Activated naive CD8-positive, alpha-beta T cell treated with anti-CD3 and anti-CD28 coated beads, Interleukin-2, amount 10 ng/mL, durations not matched to agents 7 days and 5 days (primary cell): ENCODE data around the gene ABHD4. TPM values are rescaled to one million over a fixed set of nuclear protein-coding genes. Genes with fewer than 3 reads are reported as not detected.
"Not testable (repeated sequence)": the region's sequence is repeated elsewhere in the genome, so short reads cannot be mapped to it uniquely, and the experiment has no call there.

ENCODE experiments used
- ATAC-seq: fragments of 150-1000 bp; cut with Tn5 transposase; one replicate; pipeline ENCODE4 v1.10.0; 2021; ENCODE audit warnings: low read depth, moderate library complexity
- POLR2A ChIA-PET: fragments of 350-600 bp; sonication (Branson Sonifier 250); formaldehyde crosslinking; loops from one replicate; lab custom pipeline; 2021; ENCODE audit warnings: antibody characterized with exemption; lab: Charles Lee
- DNase-seq: peaks from one replicate; pipeline ENCODE4 v3.0.0; 2021
- H3K27ac Mint-ChIP-seq: one replicate; pipeline ENCODE4 v1.8.0; 2022; ENCODE audit warnings: mild to moderate bottlenecking, mixed read lengths
- H3K27me3 Mint-ChIP-seq: one replicate; pipeline ENCODE4 v1.8.0; 2022; ENCODE audit warnings: mild to moderate bottlenecking, moderate library complexity, mixed read lengths
- H3K36me3 Mint-ChIP-seq: one replicate; pipeline ENCODE4 v1.8.0; 2021; ENCODE audit warnings: mild to moderate bottlenecking, mixed read lengths
- H3K4me1 Mint-ChIP-seq: one replicate; pipeline ENCODE4 v1.8.0; 2021; ENCODE audit warnings: mixed read lengths
- H3K4me3 Mint-ChIP-seq: one replicate; pipeline ENCODE4 v1.8.0; 2022; ENCODE audit warnings: mild to moderate bottlenecking, moderate library complexity, mixed read lengths
- H3K9me3 Mint-ChIP-seq: one replicate; pipeline ENCODE4 v1.8.0; 2021; ENCODE audit warnings: mixed read lengths
- total RNA-seq, 2 experiments: library from RNA; stranded (reverse); gene quantifications; one replicate each; pipeline ENCODE4 v1.2.3, GENCODE V29; 2021

Gene ABHD4
- total RNA-seq, 2 experiments from 2014 or later: 13.0 to 17.9 TPM

DNA sequence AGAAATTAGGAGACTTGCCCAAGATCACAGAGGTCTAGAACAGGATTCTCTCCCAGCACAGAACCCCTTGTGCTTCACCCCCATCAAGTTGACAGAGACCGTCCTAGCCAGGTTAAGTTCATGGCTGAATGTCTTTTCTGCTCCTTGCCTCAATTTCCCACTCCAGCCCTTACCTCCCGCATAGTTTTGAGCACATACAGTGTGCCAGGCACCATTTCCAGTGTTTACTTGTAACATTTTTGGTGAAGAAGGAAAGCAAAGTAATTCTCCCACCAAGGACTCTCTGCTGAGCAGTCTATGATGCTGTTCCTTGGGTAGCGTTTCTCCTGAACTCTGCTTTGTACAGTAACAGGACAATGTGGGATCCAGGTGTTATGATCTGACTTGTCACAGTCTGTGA lies 1.2 kb downstream of the ABHD4 start:
- peak overlapping the region; percentile 39 for H3K27ac Mint-ChIP-seq
- H3K4me1 Mint-ChIP-seq: peaks cover 30% of the 10 kb centered on the region
- POLR2A ChIA-PET: interaction anchor here (0.7 to 4.4 kb wide), 4 partner anchors 10 to 167 kb away, joined by 4 to 83 read pairs (median 6); partner anchors contain the start of genes DAD1 and OXA1L
- no peaks in the 10 kb centered on the region for H3K27me3 Mint-ChIP-seq
- peaks cover 18% of the 10 kb centered on the region for H3K36me3 Mint-ChIP-seq
- peak overlapping the region; percentile 91 for H3K4me3 Mint-ChIP-seq
- DNase-seq: no peak
- no peaks in the 10 kb centered on the region for H3K9me3 Mint-ChIP-seq
- no peak for ATAC-seq

DNA sequence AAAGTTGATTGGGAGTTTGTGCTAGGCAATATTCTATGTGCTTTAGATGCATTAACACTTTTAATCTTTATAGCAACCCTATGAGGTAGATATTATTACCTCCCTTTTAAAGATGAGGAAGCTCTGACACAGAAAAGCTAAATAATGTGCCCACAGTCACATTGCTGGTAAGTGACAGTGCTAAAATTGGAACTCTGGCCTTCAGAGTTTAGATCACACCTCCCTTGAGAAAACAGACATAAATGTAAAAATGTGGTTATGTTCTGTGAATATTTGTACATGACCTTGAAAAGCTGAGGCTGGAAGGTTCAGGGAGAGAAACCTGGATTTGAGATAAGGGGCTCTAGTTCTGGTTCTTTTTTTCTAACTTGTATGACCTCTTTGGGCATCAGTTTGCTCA lies 1.9 kb downstream of the ABHD4 start:
- no peaks in the 10 kb centered on the region for H3K9me3 Mint-ChIP-seq
- no peak for DNase-seq
- H3K27me3 Mint-ChIP-seq: no peaks in the 10 kb centered on the region
- H3K4me3 Mint-ChIP-seq: no peak overlapping the region
- no peak overlapping the region for H3K27ac Mint-ChIP-seq
- H3K4me1 Mint-ChIP-seq: peaks cover 30% of the 10 kb centered on the region
- POLR2A ChIA-PET: interaction anchor here (4.4 kb wide), 1 partner anchor 11 kb away, joined by 83 read pairs; the partner anchor contains the start of gene DAD1
- H3K36me3 Mint-ChIP-seq: peaks cover 18% of the 10 kb centered on the region
- no peak for ATAC-seq

DNA sequence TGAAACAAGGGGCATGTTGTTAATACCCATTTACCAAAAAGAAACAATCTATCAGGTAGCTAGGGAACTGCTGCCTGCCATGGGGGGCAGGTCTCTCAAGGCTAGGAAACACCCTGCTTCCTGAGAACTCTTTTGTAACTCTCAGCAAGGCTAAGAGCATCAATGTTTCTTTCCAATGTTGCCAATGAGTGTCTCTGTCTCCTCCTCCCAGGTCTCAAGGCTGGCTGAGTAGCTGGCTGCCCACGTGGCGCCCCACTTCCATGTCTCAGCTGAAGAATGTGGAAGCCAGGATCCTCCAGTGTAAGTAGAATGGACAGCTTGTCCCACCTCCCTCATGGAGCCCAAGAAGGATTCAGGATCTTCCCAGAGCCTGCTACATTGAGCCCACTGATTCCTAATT lies 3.4 kb downstream of the ABHD4 start:
- peaks cover 30% of the 10 kb centered on the region for H3K4me1 Mint-ChIP-seq

GRCh38 chr14:22601996-22602395 lies 3.9 kb downstream of the ABHD4 start:
- POLR2A ChIA-PET: no interaction called here
- DNase-seq (no peak), ATAC-seq (no peak)
- Mint-ChIP-seq H3K27me3 (no peaks in the 10 kb centered on the region), H3K4me1 (peaks cover 30% of the 10 kb centered on the region), H3K9me3 (no peaks in the 10 kb centered on the region), H3K27ac (peak overlapping the region; percentile 53), H3K36me3 (peaks cover 20% of the 10 kb centered on the region), H3K4me3 (no peak overlapping the region)

More for the DNA sequence above, 3.4 kb downstream of the ABHD4 start:
- no peak for ATAC-seq
- no peak for DNase-seq
- H3K4me3 Mint-ChIP-seq: no peak overlapping the region
- POLR2A ChIA-PET: interaction anchor here (4.4 kb wide), 1 partner anchor 12 kb away, joined by 83 read pairs; the partner anchor contains the start of gene DAD1
- peaks cover 20% of the 10 kb centered on the region for H3K36me3 Mint-ChIP-seq
- H3K9me3 Mint-ChIP-seq: no peaks in the 10 kb centered on the region
- H3K27me3 Mint-ChIP-seq: no peaks in the 10 kb centered on the region
- no peak overlapping the region for H3K27ac Mint-ChIP-seq

- DNase-seq (no peak), ATAC-seq (no peak)
- Mint-ChIP-seq H3K27me3 (no peaks in the 10 kb centered on the region), H3K36me3 (peaks cover 20% of the 10 kb centered on the region), H3K4me1 (peaks cover 28% of the 10 kb centered on the region), H3K27ac (no peak overlapping the region), H3K9me3 (no peaks in the 10 kb centered on the region), H3K4me3 (no peak overlapping the region)
- POLR2A ChIA-PET: no interaction called here
Measured at GRCh38 chr14:22602862-22603261, 4.8 kb downstream of the ABHD4 start.

GRCh38 chr14:22606380-22606779 lies 8.3 kb downstream of the ABHD4 start:
- no peak for DNase-seq
- H3K27ac Mint-ChIP-seq: no peak overlapping the region
- H3K4me1 Mint-ChIP-seq: peaks cover 10% of the 10 kb centered on the region
- no peak for ATAC-seq
- no peak overlapping the region for H3K4me3 Mint-ChIP-seq
- H3K9me3 Mint-ChIP-seq: no peaks in the 10 kb centered on the region
- POLR2A ChIA-PET: no interaction called here
- no peaks in the 10 kb centered on the region for H3K27me3 Mint-ChIP-seq
- H3K36me3 Mint-ChIP-seq: peaks cover 29% of the 10 kb centered on the region

- no peaks in the 10 kb centered on the region for H3K27me3 Mint-ChIP-seq
- peaks cover 1% of the 10 kb centered on the region for H3K4me1 Mint-ChIP-seq
- H3K27ac Mint-ChIP-seq: no peak overlapping the region
- H3K4me3 Mint-ChIP-seq: no peak overlapping the region
- no peaks in the 10 kb centered on the region for H3K9me3 Mint-ChIP-seq
- DNase-seq (no peak), ATAC-seq (no peak)
- POLR2A ChIA-PET: no interaction called here
- peaks cover 24% of the 10 kb centered on the region for H3K36me3 Mint-ChIP-seq
Measured at GRCh38 chr14:22607291-22607690, 9.2 kb downstream of the ABHD4 start.

DNA sequence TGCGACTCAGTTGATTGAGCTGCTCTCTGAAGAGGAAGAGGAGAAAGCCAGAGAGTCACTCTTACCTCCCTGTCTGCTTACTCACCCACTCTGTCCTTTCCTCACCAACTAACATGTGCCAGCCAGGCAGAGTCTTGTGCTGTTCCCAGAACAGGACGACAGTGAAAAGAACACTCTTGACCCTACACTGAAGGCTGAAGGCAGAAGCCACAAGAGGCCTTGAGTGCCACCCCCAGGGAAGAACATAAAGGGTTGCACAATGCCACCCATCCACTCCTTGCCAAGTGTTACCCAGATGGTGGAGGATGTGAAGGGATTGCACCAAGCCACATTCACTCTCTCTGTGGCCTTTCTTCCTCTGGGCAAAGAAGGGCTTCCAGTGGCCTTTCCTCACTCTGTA lies 12.8 kb downstream of the ABHD4 start:
- Mint-ChIP-seq H3K36me3 (peaks cover 11% of the 10 kb centered on the region), H3K4me3 (no peak overlapping the region), H3K27me3 (no peaks in the 10 kb centered on the region), H3K9me3 (no peaks in the 10 kb centered on the region), H3K27ac (peak overlapping the region; percentile 53), H3K4me1 (no peaks in the 10 kb centered on the region)
- POLR2A ChIA-PET: no interaction called here
- ATAC-seq (no peak), DNase-seq (no peak)

- peaks cover 12% of the 10 kb centered on the region for H3K36me3 Mint-ChIP-seq
- ATAC-seq (no peak), DNase-seq (no peak)
- H3K4me3 Mint-ChIP-seq: no peak overlapping the region
- H3K27ac Mint-ChIP-seq: peak overlapping the region; percentile 3
- no peaks in the 10 kb centered on the region for H3K9me3 Mint-ChIP-seq
- H3K27me3 Mint-ChIP-seq: peaks cover under 1% of the 10 kb centered on the region
- no peaks in the 10 kb centered on the region for H3K4me1 Mint-ChIP-seq
- POLR2A ChIA-PET: no interaction called here
Measured at GRCh38 chr14:22613106-22613695, 15.1 kb downstream of the ABHD4 start.

GRCh38 chr14:22613736-22614239 lies 15.7 kb downstream of the ABHD4 start:
- no peak for ATAC-seq

GRCh38 chr14:22614240-22614799 lies 16.2 kb downstream of the ABHD4 start:
- no peak for DNase-seq
- H3K4me3 Mint-ChIP-seq: no peak overlapping the region
- no peaks in the 10 kb centered on the region for H3K4me1 Mint-ChIP-seq
- H3K27ac Mint-ChIP-seq: no peak overlapping the region
- peaks cover 12% of the 10 kb centered on the region for H3K36me3 Mint-ChIP-seq
- peaks cover 3% of the 10 kb centered on the region for H3K27me3 Mint-ChIP-seq
- ATAC-seq: no peak
- POLR2A ChIA-PET: no interaction called here
- no peaks in the 10 kb centered on the region for H3K9me3 Mint-ChIP-seq

More at GRCh38 chr14:22613736-22614239, 15.7 kb downstream of the ABHD4 start:
- POLR2A ChIA-PET: no interaction called here
- no peak overlapping the region for H3K27ac Mint-ChIP-seq
- no peak overlapping the region for H3K4me3 Mint-ChIP-seq
- DNase-seq: no peak
- H3K4me1 Mint-ChIP-seq: no peaks in the 10 kb centered on the region
- H3K36me3 Mint-ChIP-seq: peaks cover 12% of the 10 kb centered on the region
- no peaks in the 10 kb centered on the region for H3K9me3 Mint-ChIP-seq
- peaks cover 2% of the 10 kb centered on the region for H3K27me3 Mint-ChIP-seq

DNA sequence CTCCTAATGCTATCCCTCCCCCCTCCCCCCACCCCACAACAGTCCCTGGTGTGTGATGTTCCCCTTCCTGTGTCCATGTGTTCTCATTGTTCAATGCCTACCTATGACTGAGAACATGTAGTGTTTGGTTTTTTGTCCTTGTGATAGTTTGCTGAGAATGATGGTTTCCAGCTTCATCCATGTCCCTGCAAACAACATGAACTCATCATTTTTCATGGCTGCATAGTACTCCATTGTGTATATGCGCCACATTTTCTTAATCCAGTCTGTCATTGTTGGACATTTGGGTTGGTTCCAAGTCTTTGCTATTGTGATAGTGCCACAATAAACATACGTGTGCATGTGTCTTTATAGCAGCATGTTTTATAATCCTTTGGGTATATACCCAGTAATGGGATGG lies 17.7 kb downstream of the ABHD4 start:
- H3K4me3 Mint-ChIP-seq, ATAC-seq, H3K36me3 Mint-ChIP-seq, H3K27me3 Mint-ChIP-seq, H3K4me1 Mint-ChIP-seq, DNase-seq, POLR2A ChIA-PET, H3K9me3 Mint-ChIP-seq, H3K27ac Mint-ChIP-seq: not testable (repeated sequence)

GRCh38 chr14:22622255-22622654 lies 24.2 kb downstream of the ABHD4 start:
- H3K4me1 Mint-ChIP-seq: peaks cover 2% of the 10 kb centered on the region
- no peak overlapping the region for H3K27ac Mint-ChIP-seq
- H3K36me3 Mint-ChIP-seq: no peaks in the 10 kb centered on the region
- H3K27me3 Mint-ChIP-seq: peaks cover 18% of the 10 kb centered on the region
- no peak for ATAC-seq
- H3K4me3 Mint-ChIP-seq: no peak overlapping the region
- DNase-seq: no peak
- no peaks in the 10 kb centered on the region for H3K9me3 Mint-ChIP-seq
- POLR2A ChIA-PET: no interaction called here

DNA sequence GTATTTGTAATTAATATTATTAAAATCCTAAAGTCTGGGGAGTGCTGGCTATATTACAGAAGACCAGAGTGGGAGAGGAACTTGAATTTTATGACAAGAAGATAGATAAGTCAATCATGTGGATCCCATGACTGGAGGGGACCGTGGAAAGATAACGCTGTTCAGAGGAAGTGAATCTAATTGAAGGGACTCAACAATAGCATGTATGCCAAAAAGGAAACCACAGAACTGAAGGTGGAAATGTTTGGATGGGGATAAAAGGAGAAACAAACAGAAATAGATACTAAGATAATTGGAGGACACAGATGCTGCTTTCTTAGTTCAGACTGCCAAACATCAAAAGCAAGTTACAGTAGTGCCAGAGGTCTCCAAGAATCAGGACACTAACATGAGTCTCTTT lies 24.9 kb downstream of the ABHD4 start:
- Mint-ChIP-seq H3K36me3 (no peaks in the 10 kb centered on the region), H3K4me3 (no peak overlapping the region), H3K9me3 (no peaks in the 10 kb centered on the region), H3K27me3 (peaks cover 20% of the 10 kb centered on the region), H3K27ac (no peak overlapping the region), H3K4me1 (peaks cover 2% of the 10 kb centered on the region)
- no peak for ATAC-seq
- POLR2A ChIA-PET: no interaction called here
- no peak for DNase-seq
